SK-N-SH treated with all-trans-retinoic acid at 6 μM for 48 hours (cell line): ENCODE measurements around the gene NECAB3.

Experiments used
- ATAC-seq: fragments of 200-7000 bp; cut with Tn5 transposase; 3 replicates; pipeline ENCODE4 v1.9.1; 2020; ENCODE audit warnings: mild to moderate bottlenecking, moderate library complexity
- ARNTL ChIP-seq: fragments of 450-650 bp; formaldehyde crosslinking; IDR thresholded peaks from 2 replicates; pipeline ENCODE4 v1.5.0; 2020; ENCODE audit warnings: low read depth, mild to moderate bottlenecking, moderate library complexity, borderline replicate concordance
- BACH2 ChIP-seq: fragments of 250-450 bp; sonication (Bioruptor Pico); IDR thresholded peaks from 2 replicates; pipeline ENCODE4 v1.9.0; 2021; ENCODE audit warnings: mild to moderate bottlenecking, borderline replicate concordance
- ESRRG ChIP-seq: fragments of 250-450 bp; sonication (Bioruptor Pico); IDR thresholded peaks from 2 replicates; pipeline ENCODE4 v1.6.1; 2021; ENCODE audit warnings: mild to moderate bottlenecking
- GLIS3 ChIP-seq: fragments of 250-450 bp; sonication (Bioruptor Pico); IDR thresholded peaks from 2 replicates; pipeline ENCODE4 v1.5.0; 2020; ENCODE audit warnings: mild to moderate bottlenecking, moderate library complexity
- ISL1 ChIP-seq: fragments of 250-450 bp; sonication (Bioruptor Pico); IDR thresholded peaks from 2 replicates; pipeline ENCODE4 v2.1.2; 2022; ENCODE audit warnings: mild to moderate bottlenecking, moderate library complexity
- OSR1 ChIP-seq: fragments of 250-450 bp; sonication (Bioruptor Pico); IDR thresholded peaks from 2 replicates; pipeline ENCODE4 v1.8.0; 2022; ENCODE audit warnings: moderate library complexity, mild to moderate bottlenecking, inconsistent platforms
- POU6F1 ChIP-seq: fragments of 250-450 bp; sonication (Bioruptor Pico); IDR thresholded peaks from 2 replicates; pipeline ENCODE4 v1.8.0; 2021; ENCODE audit warnings: low read depth, mild to moderate bottlenecking, moderate library complexity, borderline replicate concordance
- PPARA ChIP-seq: fragments of 250-450 bp; sonication (Bioruptor Pico); IDR thresholded peaks from 2 replicates; pipeline ENCODE4 v1.5.0; 2020; ENCODE audit warnings: mild to moderate bottlenecking, borderline replicate concordance
- RARB ChIP-seq: fragments of 250-450 bp; sonication (Bioruptor Pico); IDR thresholded peaks from 2 replicates; pipeline ENCODE4 v1.8.0; 2021; ENCODE audit warnings: mild to moderate bottlenecking, moderate library complexity
- SNAI2 ChIP-seq: fragments of 250-450 bp; sonication (Bioruptor Pico); IDR thresholded peaks from 2 replicates; pipeline ENCODE4 v1.5.0; 2020; ENCODE audit warnings: mild to moderate bottlenecking, moderate library complexity
- TCF4 ChIP-seq: fragments of 250-450 bp; sonication (Bioruptor Pico); IDR thresholded peaks from 2 replicates; pipeline ENCODE4 v1.8.0; 2021; ENCODE audit warnings: mild to moderate bottlenecking, moderate library complexity, borderline replicate concordance
- TSHZ2 ChIP-seq: fragments of 250-450 bp; sonication (Bioruptor Pico); IDR thresholded peaks from 2 replicates; pipeline ENCODE4 v1.5.0; 2020; ENCODE audit warnings: mild to moderate bottlenecking, moderate library complexity
- ZC3H10 ChIP-seq: fragments of 250-450 bp; sonication (Bioruptor Pico); IDR thresholded peaks from 2 replicates; pipeline ENCODE4 v1.5.1; 2021; ENCODE audit warnings: mild to moderate bottlenecking, moderate library complexity
- ZFP3 ChIP-seq: fragments of 250-450 bp; sonication (Bioruptor Pico); IDR thresholded peaks from 2 replicates; pipeline ENCODE4 v1.5.0; 2020; ENCODE audit warnings: mild to moderate bottlenecking, moderate library complexity
- ZFP30 ChIP-seq: fragments of 450-650 bp; formaldehyde crosslinking; IDR thresholded peaks from 2 replicates; pipeline ENCODE4 v1.5.0; 2022; ENCODE audit warnings: mild to moderate bottlenecking, moderate library complexity
- ZNF565 ChIP-seq: fragments of 450-650 bp; formaldehyde crosslinking; conservative IDR thresholded peaks from 2 replicates; pipeline ENCODE4 v1.5.0; 2020; ENCODE audit warnings: low read depth, mild to moderate bottlenecking, moderate library complexity
- ZNF70 ChIP-seq: fragments of 450-650 bp; formaldehyde crosslinking; IDR thresholded peaks from 2 replicates; pipeline ENCODE4 v1.5.0; 2020; ENCODE audit warnings: mild to moderate bottlenecking, moderate library complexity
- TF ChIP-seq, protein P1 (sequence below): fragments of 250-450 bp; sonication (Bioruptor Pico); IDR thresholded peaks from 2 replicates; pipeline ENCODE4 v1.5.1; 2020; ENCODE audit warnings: low read depth, mild to moderate bottlenecking, moderate library complexity
- TF ChIP-seq, protein P2 (sequence below): fragments of 250-450 bp; sonication (Bioruptor Pico); IDR thresholded peaks from 2 replicates; pipeline ENCODE4 v1.5.1; 2021; ENCODE audit warnings: mild to moderate bottlenecking, moderate library complexity

Gene NECAB3

DNA sequence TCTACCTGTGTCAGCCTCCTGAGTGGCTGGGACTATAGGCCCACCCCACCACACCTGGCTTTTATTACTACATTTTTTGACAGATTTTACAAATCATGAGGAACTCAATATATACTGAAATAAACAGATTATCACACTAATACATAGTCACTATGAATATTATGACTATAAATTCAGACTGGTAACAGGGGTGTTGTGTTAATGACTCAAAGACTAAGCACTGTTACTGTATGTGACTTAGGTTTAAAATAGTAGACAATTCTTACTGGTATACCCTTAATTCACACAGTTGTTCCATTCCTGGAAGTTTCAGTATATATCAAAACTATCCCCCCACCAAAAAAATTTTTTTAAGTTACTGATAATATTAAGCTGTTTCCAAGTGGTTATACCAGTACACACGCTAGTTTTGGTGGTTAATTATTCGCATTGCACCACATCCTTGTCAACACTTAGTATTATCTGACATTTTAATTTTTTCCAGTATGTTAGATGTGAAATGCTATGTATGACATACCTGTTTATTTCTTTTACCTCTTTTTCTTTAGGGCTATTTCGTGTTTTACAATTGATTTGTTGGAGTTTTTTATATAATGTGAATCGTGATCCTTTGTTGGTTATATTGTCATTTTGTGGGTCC, 46.5 kb downstream of the NECAB3 start:
- no peak for TF ChIP-seq ZFP3 (CRISPR knock-in tag)
- no peak for TF ChIP-seq OSR1 (CRISPR knock-in tag)
- TF ChIP-seq PPARA (CRISPR knock-in tag), result no peak
- no peak for TF ChIP-seq ISL1 (CRISPR knock-in tag)
- TF ChIP-seq ZNF70, result no peak
- TF ChIP-seq POU6F1 (CRISPR knock-in tag), result no peak
- TF ChIP-seq GLIS3 (CRISPR knock-in tag), result no peak
- TF ChIP-seq ESRRG (CRISPR knock-in tag), result no peak
- TF ChIP-seq, protein P1, sequence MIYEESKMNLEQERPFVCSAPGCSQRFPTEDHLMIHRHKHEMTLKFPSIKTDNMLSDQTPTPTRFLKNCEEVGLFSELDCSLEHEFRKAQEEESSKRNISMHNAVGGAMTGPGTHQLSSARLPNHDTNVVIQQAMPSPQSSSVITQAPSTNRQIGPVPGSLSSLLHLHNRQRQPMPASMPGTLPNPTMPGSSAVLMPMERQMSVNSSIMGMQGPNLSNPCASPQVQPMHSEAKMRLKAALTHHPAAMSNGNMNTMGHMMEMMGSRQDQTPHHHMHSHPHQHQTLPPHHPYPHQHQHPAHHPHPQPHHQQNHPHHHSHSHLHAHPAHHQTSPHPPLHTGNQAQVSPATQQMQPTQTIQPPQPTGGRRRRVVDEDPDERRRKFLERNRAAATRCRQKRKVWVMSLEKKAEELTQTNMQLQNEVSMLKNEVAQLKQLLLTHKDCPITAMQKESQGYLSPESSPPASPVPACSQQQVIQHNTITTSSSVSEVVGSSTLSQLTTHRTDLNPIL, result no peak
- TF ChIP-seq ZC3H10, result no peak
- ATAC-seq, result no peak

GRCh38 chr20:33626190-33626589, 48.0 kb downstream of the NECAB3 start:
- no peak for TF ChIP-seq ZNF565
- TF ChIP-seq OSR1 (CRISPR knock-in tag), result no peak
- TF ChIP-seq ISL1 (CRISPR knock-in tag), result no peak
- TF ChIP-seq ARNTL (CRISPR knock-in tag), result no peak
- TF ChIP-seq RARB (CRISPR knock-in tag), result no peak
- TF ChIP-seq TCF4 (CRISPR knock-in tag), result no peak
- no peak for TF ChIP-seq PPARA (CRISPR knock-in tag)
- no peak for TF ChIP-seq BACH2 (CRISPR knock-in tag)
- TF ChIP-seq TSHZ2 (CRISPR knock-in tag), result no peak
- ATAC-seq, result no peak

GRCh38 chr20:33624399-33624798, 49.8 kb downstream of the NECAB3 start:
- TF ChIP-seq, protein P2, sequence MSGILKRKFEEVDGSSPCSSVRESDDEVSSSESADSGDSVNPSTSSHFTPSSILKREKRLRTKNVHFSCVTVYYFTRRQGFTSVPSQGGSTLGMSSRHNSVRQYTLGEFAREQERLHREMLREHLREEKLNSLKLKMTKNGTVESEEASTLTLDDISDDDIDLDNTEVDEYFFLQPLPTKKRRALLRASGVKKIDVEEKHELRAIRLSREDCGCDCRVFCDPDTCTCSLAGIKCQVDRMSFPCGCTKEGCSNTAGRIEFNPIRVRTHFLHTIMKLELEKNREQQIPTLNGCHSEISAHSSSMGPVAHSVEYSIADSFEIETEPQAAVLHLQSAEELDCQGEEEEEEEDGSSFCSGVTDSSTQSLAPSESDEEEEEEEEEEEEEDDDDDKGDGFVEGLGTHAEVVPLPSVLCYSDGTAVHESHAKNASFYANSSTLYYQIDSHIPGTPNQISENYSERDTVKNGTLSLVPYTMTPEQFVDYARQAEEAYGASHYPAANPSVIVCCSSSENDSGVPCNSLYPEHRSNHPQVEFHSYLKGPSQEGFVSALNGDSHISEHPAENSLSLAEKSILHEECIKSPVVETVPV (CRISPR knock-in tag), result no peak
- TF ChIP-seq ESRRG (CRISPR knock-in tag) (no peak), BACH2 (CRISPR knock-in tag) (no peak), POU6F1 (CRISPR knock-in tag) (no peak), TSHZ2 (CRISPR knock-in tag) (no peak), PPARA (CRISPR knock-in tag) (no peak), ISL1 (CRISPR knock-in tag) (no peak), ZFP30 (CRISPR knock-in tag) (no peak), OSR1 (CRISPR knock-in tag) (no peak), RARB (CRISPR knock-in tag) (no peak), SNAI2 (CRISPR knock-in tag) (no peak), ARNTL (CRISPR knock-in tag) (no peak)
- ATAC-seq, result no peak
